WERI-Rb-1 (cell line): ENCODE data around the gene SPRED2.

Source experiments
- DNase-seq: peaks from one replicate; pipeline ENCODE4 v3.0.0-alpha.2; 2020
- H3K27ac ChIP-seq: fragments of 250-450 bp; sonication (Bioruptor Pico); 2 replicates; pipeline ENCODE4 v1.5.1; 2020; ENCODE audit warnings: mild to moderate bottlenecking, moderate library complexity
- H3K27me3 ChIP-seq: fragments of 250-450 bp; sonication (Bioruptor Pico); 2 replicates; pipeline ENCODE4 v1.5.1; 2021; ENCODE audit warnings: mild to moderate bottlenecking, low read depth, moderate library complexity; ENCODE audit not compliant: insufficient read depth, severe bottlenecking
- H3K36me3 ChIP-seq: fragments of 250-450 bp; sonication (Bioruptor Pico); 2 replicates; pipeline ENCODE4 v1.5.1; 2020; ENCODE audit warnings: mild to moderate bottlenecking, moderate library complexity
- H3K4me3 ChIP-seq: 2 replicates; pipeline ENCODE4 v1.5.1; 2011; ENCODE audit warnings: low read depth, mild to moderate bottlenecking, control low read depth, low read length
- H3K9me3 ChIP-seq: fragments of 250-450 bp; sonication (Bioruptor Pico); 2 replicates; pipeline ENCODE4 v1.5.1; 2021; ENCODE audit warnings: mild to moderate bottlenecking, moderate library complexity; ENCODE audit not compliant: severe bottlenecking
- CTCF ChIP-seq: IDR thresholded peaks from 2 replicates; pipeline ENCODE4 v1.5.1; 2011; ENCODE audit warnings: low read depth, mild to moderate bottlenecking, control low read depth, inconsistent platforms, low read length

Gene SPRED2

GRCh38 chr2:65278531-65278981 lies 153.8 kb downstream of the SPRED2 start:
- Histone ChIP-seq H3K4me3 (no peak overlapping the region), H3K27me3 (no peaks in the 10 kb centered on the region), H3K36me3 (no peaks in the 10 kb centered on the region), H3K9me3 (no peaks in the 10 kb centered on the region), H3K27ac (no peak overlapping the region)
- TF ChIP-seq CTCF, result no peak
- no peak for DNase-seq

GRCh38 chr2:65277791-65278483 lies 154.5 kb downstream of the SPRED2 start:
- Histone ChIP-seq H3K27ac (no peak overlapping the region), H3K27me3 (no peaks in the 10 kb centered on the region)

GRCh38 chr2:65277118-65277517 lies 155.3 kb downstream of the SPRED2 start:
- H3K4me3 ChIP-seq, result no peak overlapping the region
- DNase-seq, result no peak
- TF ChIP-seq CTCF, result no peak
- no peaks in the 10 kb centered on the region for H3K27me3 ChIP-seq
- no peak overlapping the region for H3K27ac ChIP-seq
- no peaks in the 10 kb centered on the region for H3K36me3 ChIP-seq
- H3K9me3 ChIP-seq, result no peaks in the 10 kb centered on the region

More at GRCh38 chr2:65277791-65278483, 154.5 kb downstream of the SPRED2 start:
- H3K4me3 ChIP-seq, result no peak overlapping the region
- TF ChIP-seq CTCF, result no peak
- DNase-seq, result no peak
- H3K9me3 ChIP-seq, result no peaks in the 10 kb centered on the region
- H3K36me3 ChIP-seq, result no peaks in the 10 kb centered on the region

- TF ChIP-seq CTCF, result no peak
- DNase-seq, result no peak
- H3K27ac ChIP-seq, result no peak overlapping the region
- no peaks in the 10 kb centered on the region for H3K9me3 ChIP-seq
- no peak overlapping the region for H3K4me3 ChIP-seq
- no peaks in the 10 kb centered on the region; the same call in none of the 2 replicates for H3K36me3 ChIP-seq
- no peaks in the 10 kb centered on the region for H3K27me3 ChIP-seq
Measured at GRCh38 chr2:65276609-65277008, 155.8 kb downstream of the SPRED2 start.

- DNase-seq, result no peak
- no peak for TF ChIP-seq CTCF
- H3K27me3 ChIP-seq, result no peaks in the 10 kb centered on the region
- H3K36me3 ChIP-seq, result no peaks in the 10 kb centered on the region; the same call in none of the 2 replicates
- H3K4me3 ChIP-seq, result no peak overlapping the region
- no peak overlapping the region for H3K27ac ChIP-seq
- no peaks in the 10 kb centered on the region for H3K9me3 ChIP-seq
Measured at GRCh38 chr2:65275141-65275915, 157.1 kb downstream of the SPRED2 start.
